Tibial nerve (tissue), 4 donors: ENCODE measurements around the gene ALG2.

Experiments
- CTCF ChIP-seq, 5 experiments: fragments of 200-600 bp in 3 of 5; fragments of 450-650 bp in 2 of 5; sonication (generic) in 3 of 5; IDR thresholded peaks; one replicate each; pipeline ENCODE4 v1.5.1; 2016 to 2019; ENCODE audit warnings: antibody characterized with exemption in 5 of 5, mild to moderate bottlenecking in 3 of 5, moderate library complexity in 2 of 5
- EP300 ChIP-seq, 2 donors: sonication (generic); formaldehyde crosslinking; IDR thresholded peaks; one replicate each; pipeline ENCODE4 v1.6.1; 2017; ENCODE audit warnings: antibody characterized with exemption in 2 of 2, mild to moderate bottlenecking in 1 of 2
- POLR2A ChIP-seq, 2 donors: fragments of 450-650 bp; IDR thresholded peaks; one replicate each; pipeline ENCODE4 v1.6.1; 2017; ENCODE audit warnings: antibody characterized with exemption in 2 of 2, mild to moderate bottlenecking in 2 of 2, moderate library complexity in 2 of 2

DNA sequence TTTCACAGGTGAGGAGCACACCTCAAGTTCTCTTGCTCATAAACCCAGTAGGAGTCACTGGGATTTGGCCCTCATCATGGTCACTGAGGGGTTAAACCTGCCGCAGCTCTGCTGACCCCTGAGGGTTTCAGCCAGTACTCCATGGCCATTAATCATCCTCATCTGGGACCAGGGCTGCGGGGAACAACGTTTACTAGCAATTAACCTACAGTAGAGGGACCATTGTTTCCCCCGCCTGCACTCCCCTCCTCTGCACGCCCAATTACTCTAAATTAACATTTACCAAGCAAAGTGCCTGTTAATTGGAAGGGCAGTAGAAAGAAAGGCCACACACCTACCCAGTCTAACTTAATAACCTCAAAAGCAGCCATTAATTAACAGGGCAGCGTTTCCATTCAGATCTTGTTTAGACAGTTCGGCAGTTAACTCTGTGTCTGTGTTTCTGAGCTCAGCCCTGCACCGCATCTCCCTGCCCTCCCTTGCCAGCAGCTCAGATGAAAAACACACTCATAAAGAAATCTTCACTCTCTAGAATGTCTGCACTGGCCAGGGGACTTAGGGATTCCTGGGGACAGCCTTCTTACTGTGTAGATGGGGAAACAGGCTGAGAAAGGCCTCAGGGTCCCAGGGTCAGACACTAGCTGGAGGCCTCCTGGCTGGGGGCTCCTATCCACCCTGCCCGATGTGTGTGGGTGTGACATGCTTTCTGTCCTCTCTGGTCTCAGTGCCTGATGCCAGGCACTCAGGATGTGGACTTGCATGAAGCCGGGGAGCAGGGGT is 51.6 kb downstream of the ALG2 start:
- no peak for TF ChIP-seq POLR2A (IDR thresholded peaks at IDR 0.05)
- no peak for TF ChIP-seq EP300 (IDR thresholded peaks at IDR 0.05)
- no peak for TF ChIP-seq CTCF (IDR thresholded peaks at IDR 0.05)
